ENCODE results near the gene SAMD8.

The SAMD8 gene

GRCh38 chr10:75229971-75230370 lies 118.5 kb downstream of the SAMD8 start:
- DNase-seq = peak; percentile 39

DNA sequence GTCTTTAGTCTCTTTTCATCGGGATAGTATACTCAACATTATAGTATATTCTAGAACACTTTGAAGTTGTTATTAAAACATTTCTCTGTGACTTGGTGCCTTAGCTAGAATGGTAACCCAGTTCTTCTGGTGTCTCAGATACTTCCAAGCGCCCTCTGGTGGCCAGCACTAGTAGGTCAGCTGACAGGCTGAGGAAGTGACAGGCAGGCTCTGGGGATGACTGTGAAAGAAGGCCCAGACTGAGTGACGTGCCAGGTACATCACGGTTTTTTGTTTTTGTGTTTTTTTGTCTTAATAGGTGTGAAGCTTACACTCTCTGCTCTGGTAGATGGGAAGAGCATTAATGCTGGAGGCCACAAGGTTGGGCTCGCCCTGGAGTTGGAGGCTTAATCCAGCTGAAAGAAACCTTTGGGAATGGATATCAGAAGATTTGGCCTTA lies 119.2 kb downstream of the SAMD8 start:
- DNase-seq = peak; percentile 77
